Measurements from ENCODE around the gene USP43. TPM values are rescaled to one million over a fixed set of nuclear protein-coding genes. Genes with fewer than 3 reads are reported as not detected.

USP43 gene
- polyA plus RNA-seq, 2 of the 4 experiments (the other 2 are of a cell fraction): 3.4 to 4.0 TPM

DNA sequence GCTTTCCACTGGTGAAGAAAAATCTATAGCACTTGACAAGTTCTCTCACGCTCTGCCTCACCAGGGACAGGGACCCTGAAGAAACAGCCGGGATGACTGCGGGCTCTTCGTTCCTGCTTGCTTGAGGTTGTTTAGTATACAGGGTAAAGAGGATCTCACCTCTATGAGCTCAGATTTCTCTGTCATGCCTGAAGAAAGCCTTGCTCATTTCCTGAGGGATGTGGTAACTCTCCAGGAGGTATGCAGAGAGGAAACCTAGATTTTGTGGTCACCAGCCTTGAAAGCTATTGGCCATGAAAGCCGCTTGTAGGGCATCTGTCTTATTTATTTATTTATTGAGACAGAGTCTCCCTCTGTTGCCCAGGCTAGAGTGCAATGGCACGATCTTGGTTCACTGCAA, 23.2 kb downstream of the USP43 start:
- 88% methylated on average over 6 of the region's 6 CpGs for WGBS (ENCODE audit: missing lambda C conversion rate)
- Histone ChIP-seq H3K4me3 (no peak overlapping the region), H3K4me1 (no peaks in the 10 kb centered on the region), H3K4me2 (no peak overlapping the region), H3K27ac (no peak overlapping the region), H3K9me3 (no peaks in the 10 kb centered on the region)
- POLR2A ChIA-PET: no interaction called here
- ATAC-seq (no peak), FAIRE-seq (no peak), DNase-seq (ENCODE audit: low read depth in 1 of 2, low spot score in 1 of 2) (no peak)
- TF ChIP-seq ZNF302 (CRISPR knock-in tag; IDR thresholded peaks at IDR 0.05) (no peak), HOXA7 (CRISPR knock-in tag; IDR thresholded peaks at IDR 0.05) (no peak), FOSL2 (IDR thresholded peaks at IDR 0.05) (no peak), FOSL2 (CRISPR knock-in tag; IDR thresholded peaks at IDR 0.05) (no peak), TFCP2L1 (CRISPR knock-in tag; IDR thresholded peaks at IDR 0.05) (no peak), ZSCAN20 (CRISPR knock-in tag; IDR thresholded peaks at IDR 0.05) (no peak), SMC3 (IDR thresholded peaks at IDR 0.05) (no peak), KDM5A (IDR thresholded peaks at IDR 0.05) (no peak), HDAC2 (IDR thresholded peaks at IDR 0.05) (no peak), CHD4 (IDR thresholded peaks at IDR 0.05; ENCODE audit: borderline replicate concordance) (no peak), RFX5 (IDR thresholded peaks at IDR 0.05) (no peak)
- TF ChIP-seq, protein P1, sequence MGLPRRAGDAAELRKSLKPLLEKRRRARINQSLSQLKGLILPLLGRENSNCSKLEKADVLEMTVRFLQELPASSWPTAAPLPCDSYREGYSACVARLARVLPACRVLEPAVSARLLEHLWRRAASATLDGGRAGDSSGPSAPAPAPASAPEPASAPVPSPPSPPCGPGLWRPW (IDR thresholded peaks at IDR 0.05): no peak
- TF ChIP-seq, protein P2, sequence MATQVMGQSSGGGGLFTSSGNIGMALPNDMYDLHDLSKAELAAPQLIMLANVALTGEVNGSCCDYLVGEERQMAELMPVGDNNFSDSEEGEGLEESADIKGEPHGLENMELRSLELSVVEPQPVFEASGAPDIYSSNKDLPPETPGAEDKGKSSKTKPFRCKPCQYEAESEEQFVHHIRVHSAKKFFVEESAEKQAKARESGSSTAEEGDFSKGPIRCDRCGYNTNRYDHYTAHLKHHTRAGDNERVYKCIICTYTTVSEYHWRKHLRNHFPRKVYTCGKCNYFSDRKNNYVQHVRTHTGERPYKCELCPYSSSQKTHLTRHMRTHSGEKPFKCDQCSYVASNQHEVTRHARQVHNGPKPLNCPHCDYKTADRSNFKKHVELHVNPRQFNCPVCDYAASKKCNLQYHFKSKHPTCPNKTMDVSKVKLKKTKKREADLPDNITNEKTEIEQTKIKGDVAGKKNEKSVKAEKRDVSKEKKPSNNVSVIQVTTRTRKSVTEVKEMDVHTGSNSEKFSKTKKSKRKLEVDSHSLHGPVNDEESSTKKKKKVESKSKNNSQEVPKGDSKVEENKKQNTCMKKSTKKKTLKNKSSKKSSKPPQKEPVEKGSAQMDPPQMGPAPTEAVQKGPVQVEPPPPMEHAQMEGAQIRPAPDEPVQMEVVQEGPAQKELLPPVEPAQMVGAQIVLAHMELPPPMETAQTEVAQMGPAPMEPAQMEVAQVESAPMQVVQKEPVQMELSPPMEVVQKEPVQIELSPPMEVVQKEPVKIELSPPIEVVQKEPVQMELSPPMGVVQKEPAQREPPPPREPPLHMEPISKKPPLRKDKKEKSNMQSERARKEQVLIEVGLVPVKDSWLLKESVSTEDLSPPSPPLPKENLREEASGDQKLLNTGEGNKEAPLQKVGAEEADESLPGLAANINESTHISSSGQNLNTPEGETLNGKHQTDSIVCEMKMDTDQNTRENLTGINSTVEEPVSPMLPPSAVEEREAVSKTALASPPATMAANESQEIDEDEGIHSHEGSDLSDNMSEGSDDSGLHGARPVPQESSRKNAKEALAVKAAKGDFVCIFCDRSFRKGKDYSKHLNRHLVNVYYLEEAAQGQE (IDR thresholded peaks at IDR 0.05): no peak
- TF ChIP-seq, protein P3, sequence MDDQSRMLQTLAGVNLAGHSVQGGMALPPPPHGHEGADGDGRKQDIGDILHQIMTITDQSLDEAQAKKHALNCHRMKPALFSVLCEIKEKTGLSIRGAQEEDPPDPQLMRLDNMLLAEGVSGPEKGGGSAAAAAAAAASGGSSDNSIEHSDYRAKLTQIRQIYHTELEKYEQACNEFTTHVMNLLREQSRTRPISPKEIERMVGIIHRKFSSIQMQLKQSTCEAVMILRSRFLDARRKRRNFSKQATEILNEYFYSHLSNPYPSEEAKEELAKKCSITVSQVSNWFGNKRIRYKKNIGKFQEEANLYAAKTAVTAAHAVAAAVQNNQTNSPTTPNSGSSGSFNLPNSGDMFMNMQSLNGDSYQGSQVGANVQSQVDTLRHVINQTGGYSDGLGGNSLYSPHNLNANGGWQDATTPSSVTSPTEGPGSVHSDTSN (IDR thresholded peaks at IDR 0.05): no peak
- CTCF ChIA-PET: interaction anchor here (1.9 kb wide), 1 partner anchor 7 kb away, joined by 7 read pairs; no protein-coding TSS in a partner anchor

DNA sequence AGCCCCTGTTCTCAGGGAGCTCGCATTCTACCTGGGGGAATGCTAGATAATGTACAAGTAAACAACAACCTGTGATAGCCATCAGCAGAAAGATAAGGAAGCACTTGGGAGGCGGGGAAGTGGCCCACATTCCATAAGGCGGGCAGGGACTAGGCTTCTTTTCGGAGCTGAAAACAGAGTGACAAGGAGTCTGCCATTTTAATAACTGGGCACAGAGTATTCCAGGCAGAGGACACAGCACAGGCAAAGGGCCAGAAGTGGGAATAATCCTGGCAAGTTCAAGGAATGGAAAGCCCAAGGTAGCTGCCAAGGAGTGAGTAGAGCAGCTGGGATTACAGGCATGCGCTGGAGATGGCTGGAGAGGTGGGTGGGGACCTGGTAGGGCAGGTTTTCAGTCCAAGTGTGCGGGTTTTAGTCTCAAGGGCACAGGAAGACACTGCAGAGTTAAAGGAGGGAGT, 24.3 kb downstream of the USP43 start:
- Histone ChIP-seq H3K4me2 (no peak overlapping the region), H3K4me1 (no peaks in the 10 kb centered on the region), H3K4me3 (no peak overlapping the region), H3K9me3 (no peaks in the 10 kb centered on the region), H3K27ac (no peak overlapping the region)
- POLR2A ChIA-PET: no interaction called here
- DNase-seq (ENCODE audit: low read depth in 1 of 2, low spot score in 1 of 2): no peak
- no peak for FAIRE-seq
- TF ChIP-seq NPAS2 (CRISPR knock-in tag; IDR thresholded peaks at IDR 0.05; ENCODE audit: borderline replicate concordance) (no peak), ZNF302 (CRISPR knock-in tag; IDR thresholded peaks at IDR 0.05) (no peak), NR3C1 (IDR thresholded peaks at IDR 0.05) (no peak), RARB (CRISPR knock-in tag; IDR thresholded peaks at IDR 0.05) (no peak), RNF2 (IDR thresholded peaks at IDR 0.05; ENCODE audit: borderline replicate concordance, low read depth) (no peak), HOXA7 (CRISPR knock-in tag; IDR thresholded peaks at IDR 0.05) (no peak), RAD21 (conservative IDR thresholded peaks at IDR 0.05 in 1 of 2, IDR thresholded peaks at IDR 0.05 in 1 of 2) (no peak), ZC3H11A (IDR thresholded peaks at IDR 0.05) (no peak), JUNB (IDR thresholded peaks at IDR 0.05) (no peak), MYC (IDR thresholded peaks at IDR 0.05; ENCODE audit: borderline replicate concordance, low read length) (no peak), MAFK (IDR thresholded peaks at IDR 0.05; ENCODE audit: partially characterized antibody) (no peak), CHD2 (IDR thresholded peaks at IDR 0.05; ENCODE audit: low read length, partially characterized antibody) (no peak), PHF8 (IDR thresholded peaks at IDR 0.05; ENCODE audit: borderline replicate concordance, low read depth) (no peak), GATA3 (IDR thresholded peaks at IDR 0.05; ENCODE audit: borderline replicate concordance) (no peak)
- TF ChIP-seq, protein P4, sequence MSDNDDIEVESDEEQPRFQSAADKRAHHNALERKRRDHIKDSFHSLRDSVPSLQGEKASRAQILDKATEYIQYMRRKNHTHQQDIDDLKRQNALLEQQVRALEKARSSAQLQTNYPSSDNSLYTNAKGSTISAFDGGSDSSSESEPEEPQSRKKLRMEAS (IDR thresholded peaks at IDR 0.05): no peak
- TF ChIP-seq, protein P5, sequence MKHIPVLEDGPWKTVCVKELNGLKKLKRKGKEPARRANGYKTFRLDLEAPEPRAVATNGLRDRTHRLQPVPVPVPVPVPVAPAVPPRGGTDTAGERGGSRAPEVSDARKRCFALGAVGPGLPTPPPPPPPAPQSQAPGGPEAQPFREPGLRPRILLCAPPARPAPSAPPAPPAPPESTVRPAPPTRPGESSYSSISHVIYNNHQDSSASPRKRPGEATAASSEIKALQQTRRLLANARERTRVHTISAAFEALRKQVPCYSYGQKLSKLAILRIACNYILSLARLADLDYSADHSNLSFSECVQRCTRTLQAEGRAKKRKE (CRISPR knock-in tag; IDR thresholded peaks at IDR 0.05; ENCODE audit: low read depth): no peak
- TF ChIP-seq, protein P6, sequence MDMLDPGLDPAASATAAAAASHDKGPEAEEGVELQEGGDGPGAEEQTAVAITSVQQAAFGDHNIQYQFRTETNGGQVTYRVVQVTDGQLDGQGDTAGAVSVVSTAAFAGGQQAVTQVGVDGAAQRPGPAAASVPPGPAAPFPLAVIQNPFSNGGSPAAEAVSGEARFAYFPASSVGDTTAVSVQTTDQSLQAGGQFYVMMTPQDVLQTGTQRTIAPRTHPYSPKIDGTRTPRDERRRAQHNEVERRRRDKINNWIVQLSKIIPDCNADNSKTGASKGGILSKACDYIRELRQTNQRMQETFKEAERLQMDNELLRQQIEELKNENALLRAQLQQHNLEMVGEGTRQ (IDR thresholded peaks at IDR 0.05): no peak
- TF ChIP-seq, protein P7, sequence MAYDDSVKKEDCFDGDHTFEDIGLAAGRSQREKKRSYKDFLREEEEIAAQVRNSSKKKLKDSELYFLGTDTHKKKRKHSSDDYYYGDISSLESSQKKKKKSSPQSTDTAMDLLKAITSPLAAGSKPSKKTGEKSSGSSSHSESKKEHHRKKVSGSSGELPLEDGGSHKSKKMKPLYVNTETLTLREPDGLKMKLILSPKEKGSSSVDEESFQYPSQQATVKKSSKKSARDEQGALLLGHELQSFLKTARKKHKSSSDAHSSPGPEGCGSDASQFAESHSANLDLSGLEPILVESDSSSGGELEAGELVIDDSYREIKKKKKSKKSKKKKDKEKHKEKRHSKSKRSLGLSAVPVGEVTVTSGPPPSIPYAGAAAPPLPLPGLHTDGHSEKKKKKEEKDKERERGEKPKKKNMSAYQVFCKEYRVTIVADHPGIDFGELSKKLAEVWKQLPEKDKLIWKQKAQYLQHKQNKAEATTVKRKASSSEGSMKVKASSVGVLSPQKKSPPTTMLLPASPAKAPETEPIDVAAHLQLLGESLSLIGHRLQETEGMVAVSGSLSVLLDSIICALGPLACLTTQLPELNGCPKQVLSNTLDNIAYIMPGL (CRISPR knock-in tag; IDR thresholded peaks at IDR 0.05; ENCODE audit: borderline replicate concordance): no peak
- ATAC-seq: no peak
- 88% methylated on average over 6 of the region's 6 CpGs for WGBS (ENCODE audit: missing lambda C conversion rate)
- CTCF ChIA-PET: interaction anchor here (1.0 kb wide), 1 partner anchor 13 kb away, joined by 3 read pairs; no protein-coding TSS in a partner anchor

All from A549 (cell line).